ENCODE results near the gene CPD.
"Not testable (repeated sequence)": the region's sequence is repeated elsewhere in the genome, so short reads cannot be mapped to it uniquely, and the experiment has no call there.

The CPD gene

GRCh38 chr17:30413109-30413508 is 34.4 kb downstream of the CPD start:
- Histone ChIP-seq H3K27me3 (ENCODE audit: control insufficient read depth in 1 of 2, insufficient read depth in 2 of 2, low read length in 2 of 2) (no peaks in the 10 kb centered on the region), H3K4me1 (ENCODE audit: insufficient read depth, low read length) (no peaks in the 10 kb centered on the region), H3K27ac (ENCODE audit: low read depth, low read length) (no peak overlapping the region), H3K4me3 (ENCODE audit: low read depth in 1 of 2, low read length in 2 of 2) (no peak overlapping the region), H3K9ac (ENCODE audit: low read length) (no peak overlapping the region), H3K36me3 (ENCODE audit: insufficient read depth, low read length) (no peaks in the 10 kb centered on the region), H3K9me3 (ENCODE audit: low read length) (no peaks in the 10 kb centered on the region)

- no peak overlapping the region for H3K4me3 ChIP-seq (ENCODE audit: low read depth in 1 of 2, low read length in 2 of 2)
- H3K36me3 ChIP-seq (ENCODE audit: insufficient read depth, low read length), result no peaks in the 10 kb centered on the region
- no peaks in the 10 kb centered on the region for H3K9me3 ChIP-seq (ENCODE audit: low read length)
- no peak overlapping the region for H3K27ac ChIP-seq (ENCODE audit: low read depth, low read length)
- H3K27me3 ChIP-seq (ENCODE audit: control insufficient read depth in 1 of 2, insufficient read depth in 2 of 2, low read length in 2 of 2), result no peaks in the 10 kb centered on the region
- H3K9ac ChIP-seq (ENCODE audit: low read length), result no peak overlapping the region
- no peaks in the 10 kb centered on the region for H3K4me1 ChIP-seq (ENCODE audit: insufficient read depth, low read length)
Measured at GRCh38 chr17:30414486-30414885, 35.8 kb downstream of the CPD start.

GRCh38 chr17:30415491-30415890 is 36.8 kb downstream of the CPD start:
- Histone ChIP-seq H3K36me3 (ENCODE audit: insufficient read depth, low read length) (no peaks in the 10 kb centered on the region), H3K9me3 (ENCODE audit: low read length) (no peaks in the 10 kb centered on the region), H3K9ac (ENCODE audit: low read length) (no peak overlapping the region), H3K27ac (ENCODE audit: low read depth, low read length) (no peak overlapping the region), H3K4me1 (ENCODE audit: insufficient read depth, low read length) (no peaks in the 10 kb centered on the region), H3K27me3 (ENCODE audit: control insufficient read depth in 1 of 2, insufficient read depth in 2 of 2, low read length in 2 of 2) (no peaks in the 10 kb centered on the region), H3K4me3 (ENCODE audit: low read depth in 1 of 2, low read length in 2 of 2) (no peak overlapping the region)

GRCh38 chr17:30418070-30418469 is 39.3 kb downstream of the CPD start:
- not testable (repeated sequence) for H3K27me3 ChIP-seq (ENCODE audit: control insufficient read depth in 1 of 2, insufficient read depth in 2 of 2, low read length in 2 of 2); H3K4me3 ChIP-seq (ENCODE audit: low read depth in 1 of 2, low read length in 2 of 2); H3K9me3 ChIP-seq (ENCODE audit: low read length); H3K36me3 ChIP-seq (ENCODE audit: insufficient read depth, low read length); H3K27ac ChIP-seq (ENCODE audit: low read depth, low read length); H3K9ac ChIP-seq (ENCODE audit: low read length); H3K4me1 ChIP-seq (ENCODE audit: insufficient read depth, low read length)

- Histone ChIP-seq H3K36me3 (ENCODE audit: insufficient read depth, low read length) (peaks cover 5% of the 10 kb centered on the region), H3K27ac (ENCODE audit: low read depth, low read length) (no peak overlapping the region), H3K9ac (ENCODE audit: low read length) (no peak overlapping the region)
Measured at GRCh38 chr17:30421592-30421991, 42.9 kb downstream of the CPD start.

GRCh38 chr17:30422171-30422570 is 43.4 kb downstream of the CPD start:
- Histone ChIP-seq H3K27me3 (ENCODE audit: control insufficient read depth in 1 of 2, insufficient read depth in 2 of 2, low read length in 2 of 2) (no peaks in the 10 kb centered on the region), H3K9ac (ENCODE audit: low read length) (no peak overlapping the region), H3K4me3 (ENCODE audit: low read depth in 1 of 2, low read length in 2 of 2) (no peak overlapping the region), H3K4me1 (ENCODE audit: insufficient read depth, low read length) (no peaks in the 10 kb centered on the region), H3K27ac (ENCODE audit: low read depth, low read length) (no peak overlapping the region), H3K9me3 (ENCODE audit: low read length) (no peaks in the 10 kb centered on the region), H3K36me3 (ENCODE audit: insufficient read depth, low read length) (peaks cover 7% of the 10 kb centered on the region)

More at GRCh38 chr17:30421592-30421991, 42.9 kb downstream of the CPD start:
- Histone ChIP-seq H3K9me3 (ENCODE audit: low read length) (no peaks in the 10 kb centered on the region), H3K4me1 (ENCODE audit: insufficient read depth, low read length) (no peaks in the 10 kb centered on the region), H3K4me3 (ENCODE audit: low read depth in 1 of 2, low read length in 2 of 2) (no peak overlapping the region), H3K27me3 (ENCODE audit: control insufficient read depth in 1 of 2, insufficient read depth in 2 of 2, low read length in 2 of 2) (no peaks in the 10 kb centered on the region)

- peaks cover 16% of the 10 kb centered on the region for H3K36me3 ChIP-seq (ENCODE audit: insufficient read depth, low read length)
- H3K4me3 ChIP-seq (ENCODE audit: low read depth in 1 of 2, low read length in 2 of 2), result no peak overlapping the region
- no peak overlapping the region for H3K9ac ChIP-seq (ENCODE audit: low read length)
- no peaks in the 10 kb centered on the region for H3K9me3 ChIP-seq (ENCODE audit: low read length)
- H3K27me3 ChIP-seq (ENCODE audit: control insufficient read depth in 1 of 2, insufficient read depth in 2 of 2, low read length in 2 of 2), result no peaks in the 10 kb centered on the region
- peaks cover 6% of the 10 kb centered on the region for H3K4me1 ChIP-seq (ENCODE audit: insufficient read depth, low read length)
- H3K27ac ChIP-seq (ENCODE audit: low read depth, low read length), result no peak overlapping the region
Measured at GRCh38 chr17:30424471-30424870, 45.7 kb downstream of the CPD start.

GRCh38 chr17:30426292-30426691 is 47.6 kb downstream of the CPD start:
- Histone ChIP-seq H3K27ac (ENCODE audit: low read depth, low read length) (no peak overlapping the region), H3K9ac (ENCODE audit: low read length) (no peak overlapping the region), H3K9me3 (ENCODE audit: low read length) (no peaks in the 10 kb centered on the region), H3K27me3 (ENCODE audit: control insufficient read depth in 1 of 2, insufficient read depth in 2 of 2, low read length in 2 of 2) (no peaks in the 10 kb centered on the region), H3K36me3 (ENCODE audit: insufficient read depth, low read length) (peaks cover 18% of the 10 kb centered on the region), H3K4me3 (ENCODE audit: low read depth in 1 of 2, low read length in 2 of 2) (no peak overlapping the region), H3K4me1 (ENCODE audit: insufficient read depth, low read length) (peaks cover 8% of the 10 kb centered on the region)

- Histone ChIP-seq H3K4me3 (ENCODE audit: low read depth in 1 of 2, low read length in 2 of 2) (no peak overlapping the region), H3K27me3 (ENCODE audit: control insufficient read depth in 1 of 2, insufficient read depth in 2 of 2, low read length in 2 of 2) (no peaks in the 10 kb centered on the region), H3K27ac (ENCODE audit: low read depth, low read length) (no peak overlapping the region), H3K4me1 (ENCODE audit: insufficient read depth, low read length) (peaks cover 8% of the 10 kb centered on the region), H3K9ac (ENCODE audit: low read length) (no peak overlapping the region), H3K9me3 (ENCODE audit: low read length) (no peaks in the 10 kb centered on the region), H3K36me3 (ENCODE audit: insufficient read depth, low read length) (peaks cover 27% of the 10 kb centered on the region)
Measured at GRCh38 chr17:30427611-30428010, 48.9 kb downstream of the CPD start.

- Histone ChIP-seq H3K4me3 (ENCODE audit: low read depth in 1 of 2, low read length in 2 of 2) (no peak overlapping the region), H3K9me3 (ENCODE audit: low read length) (no peaks in the 10 kb centered on the region), H3K27ac (ENCODE audit: low read depth, low read length) (no peak overlapping the region), H3K9ac (ENCODE audit: low read length) (no peak overlapping the region), H3K36me3 (ENCODE audit: insufficient read depth, low read length) (peaks cover 35% of the 10 kb centered on the region), H3K4me1 (ENCODE audit: insufficient read depth, low read length) (peaks cover 8% of the 10 kb centered on the region), H3K27me3 (ENCODE audit: control insufficient read depth in 1 of 2, insufficient read depth in 2 of 2, low read length in 2 of 2) (no peaks in the 10 kb centered on the region)
Measured at GRCh38 chr17:30429155-30429554, 50.4 kb downstream of the CPD start.

- Histone ChIP-seq H3K9me3 (ENCODE audit: low read length) (no peaks in the 10 kb centered on the region), H3K4me1 (ENCODE audit: insufficient read depth, low read length) (peaks cover 8% of the 10 kb centered on the region), H3K36me3 (ENCODE audit: insufficient read depth, low read length) (peaks cover 26% of the 10 kb centered on the region), H3K27ac (ENCODE audit: low read depth, low read length) (no peak overlapping the region), H3K27me3 (ENCODE audit: control insufficient read depth in 1 of 2, insufficient read depth in 2 of 2, low read length in 2 of 2) (no peaks in the 10 kb centered on the region), H3K4me3 (ENCODE audit: low read depth in 1 of 2, low read length in 2 of 2) (no peak overlapping the region), H3K9ac (ENCODE audit: low read length) (no peak overlapping the region)
Measured at GRCh38 chr17:30433514-30433913, 54.8 kb downstream of the CPD start.

GRCh38 chr17:30436729-30437128 is 58.0 kb downstream of the CPD start:
- H3K36me3 ChIP-seq (ENCODE audit: insufficient read depth, low read length), result peaks cover 20% of the 10 kb centered on the region
- H3K27ac ChIP-seq (ENCODE audit: low read depth, low read length), result no peak overlapping the region
- no peak overlapping the region for H3K4me3 ChIP-seq (ENCODE audit: low read depth in 1 of 2, low read length in 2 of 2)
- no peak overlapping the region for H3K9ac ChIP-seq (ENCODE audit: low read length)
- no peaks in the 10 kb centered on the region for H3K9me3 ChIP-seq (ENCODE audit: low read length)
- H3K4me1 ChIP-seq (ENCODE audit: insufficient read depth, low read length), result no peaks in the 10 kb centered on the region
- no peaks in the 10 kb centered on the region for H3K27me3 ChIP-seq (ENCODE audit: control insufficient read depth in 1 of 2, insufficient read depth in 2 of 2, low read length in 2 of 2)
